Uterus (tissue), 2 donors: ENCODE measurements around the gene MEX3D.

Experiments used
- POLR2A ChIP-seq, 2 donors: fragments of 450-650 bp; IDR thresholded peaks; one replicate each; pipeline ENCODE4 v1.6.1; 2016; ENCODE audit warnings: antibody characterized with exemption in 2 of 2, mild to moderate bottlenecking in 1 of 2, moderate library complexity in 1 of 2
- TF ChIP-seq, protein P1 (sequence below), 4 experiments: fragments of 200-600 bp in 2 of 4; fragments of 450-650 bp in 2 of 4; sonication (generic) in 2 of 4; IDR thresholded peaks; one replicate each; pipeline ENCODE4 v1.5.1; 2016 to 2019; ENCODE audit warnings: antibody characterized with exemption in 4 of 4, mild to moderate bottlenecking in 2 of 4, moderate library complexity in 1 of 4

DNA sequence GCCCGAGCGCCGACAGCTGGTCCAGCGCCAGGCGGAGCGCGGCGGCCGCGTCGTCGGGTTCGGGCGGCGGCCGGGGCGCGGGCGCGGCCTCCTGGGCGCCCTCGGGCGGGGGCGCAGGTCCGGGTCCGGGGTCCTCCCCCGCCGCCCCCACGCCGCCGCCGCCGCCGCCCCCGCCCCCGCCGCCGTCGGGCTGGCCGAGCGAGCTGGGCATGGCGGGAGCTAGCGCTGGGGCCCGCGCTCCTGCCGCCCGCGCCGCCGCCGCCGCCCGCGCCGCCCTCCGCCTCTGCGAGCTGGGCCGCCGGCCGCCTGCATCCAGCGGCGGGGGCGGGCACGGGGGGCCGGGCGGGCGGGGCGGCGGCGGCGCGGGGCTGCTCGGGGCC is 287 bp downstream of the MEX3D start:
- TF ChIP-seq, protein P1, sequence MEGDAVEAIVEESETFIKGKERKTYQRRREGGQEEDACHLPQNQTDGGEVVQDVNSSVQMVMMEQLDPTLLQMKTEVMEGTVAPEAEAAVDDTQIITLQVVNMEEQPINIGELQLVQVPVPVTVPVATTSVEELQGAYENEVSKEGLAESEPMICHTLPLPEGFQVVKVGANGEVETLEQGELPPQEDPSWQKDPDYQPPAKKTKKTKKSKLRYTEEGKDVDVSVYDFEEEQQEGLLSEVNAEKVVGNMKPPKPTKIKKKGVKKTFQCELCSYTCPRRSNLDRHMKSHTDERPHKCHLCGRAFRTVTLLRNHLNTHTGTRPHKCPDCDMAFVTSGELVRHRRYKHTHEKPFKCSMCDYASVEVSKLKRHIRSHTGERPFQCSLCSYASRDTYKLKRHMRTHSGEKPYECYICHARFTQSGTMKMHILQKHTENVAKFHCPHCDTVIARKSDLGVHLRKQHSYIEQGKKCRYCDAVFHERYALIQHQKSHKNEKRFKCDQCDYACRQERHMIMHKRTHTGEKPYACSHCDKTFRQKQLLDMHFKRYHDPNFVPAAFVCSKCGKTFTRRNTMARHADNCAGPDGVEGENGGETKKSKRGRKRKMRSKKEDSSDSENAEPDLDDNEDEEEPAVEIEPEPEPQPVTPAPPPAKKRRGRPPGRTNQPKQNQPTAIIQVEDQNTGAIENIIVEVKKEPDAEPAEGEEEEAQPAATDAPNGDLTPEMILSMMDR (IDR thresholded peaks at IDR 0.05): no peak
- TF ChIP-seq POLR2A (IDR thresholded peaks at IDR 0.05): no peak
